ENCODE measurements around the gene CNOT9. TPM values are rescaled to one million over a fixed set of nuclear protein-coding genes. Genes with fewer than 3 reads are reported as not detected.
A peak's percentile ranks its signal among the peaks of the same experiment; 100 is the strongest.

Gene CNOT9
- total RNA-seq, 4 donors from 2014 or later = 14.6 to 36.7 (median 31.3) TPM

DNA sequence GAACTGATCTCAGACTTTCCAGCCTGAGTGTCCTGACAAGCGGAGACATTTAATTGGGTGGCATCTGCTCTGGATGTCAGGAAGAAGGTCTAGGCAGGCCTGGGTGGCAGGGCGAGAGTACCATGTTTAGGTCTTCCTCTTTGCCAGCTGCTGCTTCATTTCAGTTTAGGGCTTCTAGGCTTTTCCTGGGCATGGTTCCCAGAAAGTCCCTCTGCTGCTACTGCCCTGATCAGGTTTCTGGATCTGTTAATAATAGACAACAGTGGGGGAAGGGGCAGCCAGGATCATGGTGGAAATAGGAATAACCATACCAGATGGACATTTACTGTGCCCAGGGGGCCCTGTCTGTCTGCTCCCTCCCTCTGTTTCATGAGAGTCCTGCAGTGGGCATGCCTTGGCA is 36.8 kb downstream of the CNOT9 start:
- Histone ChIP-seq H3K27me3 (no peaks in the 10 kb centered on the region), H3K4me3 (no peak overlapping the region), H3K9me3 (no peaks in the 10 kb centered on the region), H3K36me3 (no peaks in the 10 kb centered on the region), H3K27ac (no peak overlapping the region), H3K4me1 (peaks cover 0 to 10% (median 5%) of the 10 kb centered on the region in 4 donors)
- no peak for DNase-seq
- intact Hi-C loops (cut with DNase I; ENCODE audit: low total_unique reads) = no loop called here
- in situ Hi-C loops (cut with MboI; ENCODE audit: low pct_ligation_motif_present in 1 of 4, low pct_unique_long_range_greater_than_20kb in 1 of 4, low sequenced_read_pairs in 3 of 4) = no loop called here
- TF ChIP-seq POLR2A (IDR thresholded peaks at IDR 0.05) (no peak), POLR2AphosphoS5 (IDR thresholded peaks at IDR 0.05) (no peak), EP300 (IDR thresholded peaks at IDR 0.05; ENCODE audit: low read depth) (no peak)
- TF ChIP-seq, protein P1, sequence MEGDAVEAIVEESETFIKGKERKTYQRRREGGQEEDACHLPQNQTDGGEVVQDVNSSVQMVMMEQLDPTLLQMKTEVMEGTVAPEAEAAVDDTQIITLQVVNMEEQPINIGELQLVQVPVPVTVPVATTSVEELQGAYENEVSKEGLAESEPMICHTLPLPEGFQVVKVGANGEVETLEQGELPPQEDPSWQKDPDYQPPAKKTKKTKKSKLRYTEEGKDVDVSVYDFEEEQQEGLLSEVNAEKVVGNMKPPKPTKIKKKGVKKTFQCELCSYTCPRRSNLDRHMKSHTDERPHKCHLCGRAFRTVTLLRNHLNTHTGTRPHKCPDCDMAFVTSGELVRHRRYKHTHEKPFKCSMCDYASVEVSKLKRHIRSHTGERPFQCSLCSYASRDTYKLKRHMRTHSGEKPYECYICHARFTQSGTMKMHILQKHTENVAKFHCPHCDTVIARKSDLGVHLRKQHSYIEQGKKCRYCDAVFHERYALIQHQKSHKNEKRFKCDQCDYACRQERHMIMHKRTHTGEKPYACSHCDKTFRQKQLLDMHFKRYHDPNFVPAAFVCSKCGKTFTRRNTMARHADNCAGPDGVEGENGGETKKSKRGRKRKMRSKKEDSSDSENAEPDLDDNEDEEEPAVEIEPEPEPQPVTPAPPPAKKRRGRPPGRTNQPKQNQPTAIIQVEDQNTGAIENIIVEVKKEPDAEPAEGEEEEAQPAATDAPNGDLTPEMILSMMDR (IDR thresholded peaks at IDR 0.05) = no peak
- 79% methylated on average over 2 of the region's 2 CpGs; no CpG with 5 or more reads in 1 of the 2 donors for WGBS, 2 donors (ENCODE audit: low coverage in 1 of 2)

DNA sequence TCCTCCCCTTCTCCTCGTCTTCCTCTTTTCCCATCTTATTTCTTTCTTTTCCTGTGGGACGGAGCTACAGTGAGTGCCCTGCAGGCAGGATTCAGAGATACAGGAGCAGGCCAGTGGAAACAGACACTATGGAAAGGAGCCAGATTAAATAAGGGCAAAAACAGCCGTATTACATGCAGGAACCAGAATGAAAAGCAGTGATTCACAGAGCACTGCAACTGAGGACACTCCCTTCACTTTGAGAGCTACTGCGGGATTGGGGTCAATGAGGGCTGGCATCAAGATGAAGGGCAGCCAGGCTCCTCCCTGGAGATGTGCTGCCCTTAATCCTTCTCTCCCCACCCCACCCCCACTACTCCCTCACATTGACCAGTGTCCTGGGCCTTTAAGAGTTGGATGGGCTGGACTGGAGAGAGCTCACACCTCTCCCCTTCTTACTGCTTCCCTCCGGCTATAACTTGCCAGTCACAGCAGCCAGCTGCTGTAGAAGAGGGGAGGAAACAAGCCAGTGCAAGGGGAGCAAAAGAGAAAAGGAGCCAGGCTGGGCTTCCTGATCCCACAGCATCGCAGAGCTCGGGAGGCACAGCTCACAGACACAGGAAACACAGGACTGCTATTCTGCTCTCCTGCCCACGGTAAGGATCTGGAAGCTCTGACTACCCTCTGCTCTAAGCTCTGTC is 38.9 kb downstream of the CNOT9 start, which contains the start of gene PLCD4:
PLCD4 (plus strand) TSS at position 464 of the 680 bp plus-strand sequence. CDS start 7,841 bp downstream, outside the sequence.
- H3K4me1 ChIP-seq = peaks cover 0 to 10% (median 5%) of the 10 kb centered on the region in 4 donors
- intact Hi-C loops (cut with DNase I; ENCODE audit: low total_unique reads) (no loop called here), in situ Hi-C loops (cut with MboI; ENCODE audit: low pct_ligation_motif_present in 1 of 4, low pct_unique_long_range_greater_than_20kb in 1 of 4, low sequenced_read_pairs in 3 of 4) (no loop called here)
- TF ChIP-seq POLR2A (IDR thresholded peaks at IDR 0.05) (no peak), EP300 (IDR thresholded peaks at IDR 0.05; ENCODE audit: low read depth) (no peak), POLR2AphosphoS5 (IDR thresholded peaks at IDR 0.05) (no peak)
- TF ChIP-seq, protein P1 (IDR thresholded peaks at IDR 0.05) = no peak
- H3K36me3 ChIP-seq = no peaks in the 10 kb centered on the region
- no peaks in the 10 kb centered on the region for H3K27me3 ChIP-seq
- DNase-seq = peak; percentile 11
- 19 to 22% methylated on average over 3 to 8 of the region's 8 CpGs for WGBS, 2 donors (ENCODE audit: low coverage in 1 of 2)
- H3K27ac ChIP-seq = peak within 1 kb of the TSS; percentile 45 to 66 (median 60)
- no peaks in the 10 kb centered on the region for H3K9me3 ChIP-seq
- H3K4me3 ChIP-seq = peak within 1 kb of the TSS in 3 of 4 donors; percentile 3 to 22 (median 8)

DNA sequence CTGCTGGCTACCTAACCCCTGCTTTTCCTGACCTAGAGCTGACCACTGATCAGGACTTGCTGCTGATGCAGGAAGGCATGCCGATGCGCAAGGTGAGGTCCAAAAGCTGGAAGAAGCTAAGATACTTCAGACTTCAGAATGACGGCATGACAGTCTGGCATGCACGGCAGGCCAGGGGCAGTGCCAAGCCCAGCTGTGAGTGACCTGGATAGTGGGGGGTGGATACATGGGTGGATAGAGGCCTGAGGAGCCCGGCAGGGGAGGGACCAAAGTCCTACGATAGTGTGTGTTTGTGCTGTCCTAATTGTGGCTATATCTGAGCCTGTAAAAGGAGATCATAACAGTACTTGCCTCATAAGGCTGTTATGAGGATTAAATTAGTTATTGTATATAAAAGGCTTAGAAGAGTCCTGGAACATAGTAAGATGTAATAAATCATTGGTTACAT is 47.3 kb downstream of the CNOT9 start:
- Histone ChIP-seq H3K27ac (peak overlapping the region; percentile 10 to 63 (median 50)), H3K4me1 (peaks cover 0 to 15% (median 2%) of the 10 kb centered on the region in 4 donors), H3K27me3 (no peaks in the 10 kb centered on the region), H3K4me3 (no peak overlapping the region), H3K9me3 (no peaks in the 10 kb centered on the region), H3K36me3 (no peaks in the 10 kb centered on the region)
- TF ChIP-seq POLR2A (IDR thresholded peaks at IDR 0.05) (no peak), POLR2AphosphoS5 (IDR thresholded peaks at IDR 0.05) (peak in 2 of 3 donors; percentile 24 to 48)
- in situ Hi-C loops (cut with MboI; ENCODE audit: low pct_ligation_motif_present in 1 of 4, low pct_unique_long_range_greater_than_20kb in 1 of 4, low sequenced_read_pairs in 3 of 4) = no loop called here
- 60% methylated on average over 6 of the region's 6 CpGs; no CpG with 5 or more reads in 1 of the 2 donors for WGBS, 2 donors (ENCODE audit: low coverage in 1 of 2)
- DNase-seq = peak; percentile 53
- intact Hi-C loops (cut with DNase I; ENCODE audit: low total_unique reads) = no loop called here

DNA sequence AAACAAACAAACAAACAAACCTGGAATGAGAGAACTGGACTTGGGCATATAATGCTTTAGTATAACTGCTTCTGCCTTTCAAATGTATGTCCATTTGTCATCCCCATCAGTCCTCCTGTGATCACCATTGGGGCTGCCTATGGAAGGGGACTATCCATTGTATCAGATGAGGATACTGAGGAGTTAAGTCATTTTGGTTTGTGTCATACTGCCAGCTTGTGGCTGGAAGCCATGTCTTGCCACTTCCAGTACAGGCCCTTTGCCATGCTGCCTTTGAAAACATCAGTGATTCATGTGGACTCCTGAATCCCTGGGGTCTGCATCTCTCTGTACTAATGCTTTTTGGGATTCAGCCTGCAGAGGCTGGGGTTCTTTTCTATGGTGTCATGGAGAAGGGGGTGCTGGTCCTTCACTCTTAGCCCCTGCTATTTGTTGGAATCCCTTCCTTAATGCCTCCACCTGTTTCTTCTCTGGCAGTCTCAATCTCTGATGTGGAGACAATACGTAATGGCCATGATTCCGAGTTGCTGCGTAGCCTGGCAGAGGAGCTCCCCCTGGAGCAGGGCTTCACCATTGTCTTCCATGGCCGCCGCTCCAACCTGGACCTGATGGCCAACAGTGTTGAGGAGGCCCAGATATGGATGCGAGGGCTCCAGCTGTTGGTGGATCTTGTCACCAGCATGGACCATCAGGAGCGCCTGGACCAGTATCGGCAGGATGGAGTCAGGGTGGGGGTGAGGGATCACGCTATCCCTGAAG is 49.6 kb downstream of the CNOT9 start:
- intact Hi-C loops (cut with DNase I; ENCODE audit: low total_unique reads) (no loop called here), in situ Hi-C loops (cut with MboI; ENCODE audit: low pct_ligation_motif_present in 1 of 4, low pct_unique_long_range_greater_than_20kb in 1 of 4, low sequenced_read_pairs in 3 of 4) (no loop called here)
- 95% methylated on average over 9 of the region's 9 CpGs; no CpG with 5 or more reads in 1 of the 2 donors for WGBS, 2 donors (ENCODE audit: low coverage in 1 of 2)
- Histone ChIP-seq H3K27ac (no peak overlapping the region), H3K27me3 (no peaks in the 10 kb centered on the region), H3K9me3 (no peaks in the 10 kb centered on the region), H3K36me3 (no peaks in the 10 kb centered on the region), H3K4me1 (peaks cover 0 to 17% (median 2%) of the 10 kb centered on the region in 4 donors), H3K4me3 (no peak overlapping the region)
- TF ChIP-seq, protein P1 (IDR thresholded peaks at IDR 0.05) = no peak
- TF ChIP-seq EP300 (IDR thresholded peaks at IDR 0.05; ENCODE audit: low read depth) = no peak
- TF ChIP-seq POLR2AphosphoS5 (IDR thresholded peaks at IDR 0.05) = no peak
- no peak for TF ChIP-seq POLR2A (IDR thresholded peaks at IDR 0.05)
- no peak for DNase-seq

Measured in transverse colon (tissue), 4 donors.